Activated T-cell treated with anti-CD3 and anti-CD28 coated beads for 48 hours (primary cell): Measurements from ENCODE around the gene STING1.
"Not testable (repeated sequence)": the region's sequence is repeated elsewhere in the genome, so short reads cannot be mapped to it uniquely, and the experiment has no call there.

ENCODE experiments used
- DNase-seq: peaks from one replicate; pipeline ENCODE4 v3.0.0-alpha.2; 2020; ENCODE audit warnings: low read depth

Gene STING1

GRCh38 chr5:139482050-139482889 lies at the start of gene STING1:
TSS of gene STING1 (minus strand) at chr5:139482758. CDS start at chr5:139481704, 1,054 bp downstream.
- DNase-seq = peak; percentile 57

- no peak for DNase-seq
Measured at GRCh38 chr5:139531772-139532169, 49.2 kb upstream of the STING1 start.

- DNase-seq = not testable (repeated sequence)
Measured at GRCh38 chr5:139530079-139530478, 47.5 kb upstream of the STING1 start.

- not testable (repeated sequence) for DNase-seq
Measured at GRCh38 chr5:139528695-139529094, 46.1 kb upstream of the STING1 start.

- not testable (repeated sequence) for DNase-seq
Measured at GRCh38 chr5:139527896-139528467, 45.4 kb upstream of the STING1 start.

- not testable (repeated sequence) for DNase-seq
Measured at GRCh38 chr5:139527090-139527470, 44.5 kb upstream of the STING1 start.

GRCh38 chr5:139526309-139527089 lies 43.9 kb upstream of the STING1 start:
- DNase-seq = not testable (repeated sequence)

- DNase-seq = not testable (repeated sequence)
Measured at GRCh38 chr5:139525586-139526308, 43.2 kb upstream of the STING1 start.

- DNase-seq = no peak
Measured at GRCh38 chr5:139524940-139525585, 42.5 kb upstream of the STING1 start.

- DNase-seq = no peak
Measured at GRCh38 chr5:139524446-139524845, 41.9 kb upstream of the STING1 start.

GRCh38 chr5:139523635-139524445 lies 41.3 kb upstream of the STING1 start:
- DNase-seq = no peak

- peak; percentile 93 for DNase-seq
Measured at GRCh38 chr5:139517683-139518564, 35.4 kb upstream of the STING1 start.

- DNase-seq = no peak
Measured at GRCh38 chr5:139514486-139514856, 31.9 kb upstream of the STING1 start.

- no peak for DNase-seq
Measured at GRCh38 chr5:139513852-139514485, 31.4 kb upstream of the STING1 start.

- DNase-seq = peak; percentile 67
Measured at GRCh38 chr5:139513434-139513833, 30.9 kb upstream of the STING1 start.

- no peak for DNase-seq
Measured at GRCh38 chr5:139512786-139513390, 30.3 kb upstream of the STING1 start.

GRCh38 chr5:139504722-139505121 lies 22.2 kb upstream of the STING1 start:
- not testable (repeated sequence) for DNase-seq

GRCh38 chr5:139503879-139504278 lies 21.3 kb upstream of the STING1 start:
- not testable (repeated sequence) for DNase-seq
